ENCODE measurements around the gene LIG3.

Gene LIG3

GRCh38 chr17:35048685-35049379 lies 68.5 kb downstream of the LIG3 start:
- no peaks in the 10 kb centered on the region for H3K9me3 ChIP-seq (replicated peaks; ENCODE audit: low read length)
- H3K4me3 ChIP-seq (ENCODE audit: low read length), result no peak overlapping the region
- H3K36me3 ChIP-seq (ENCODE audit: insufficient read depth, low read length), result no peaks in the 10 kb centered on the region
- no peaks in the 10 kb centered on the region for H3K27me3 ChIP-seq (ENCODE audit: control insufficient read depth, insufficient read depth, low read length)
- H3K4me1 ChIP-seq (ENCODE audit: control insufficient read depth, insufficient read depth, low read length), result peaks cover 42% of the 10 kb centered on the region
- no peak overlapping the region for H3K4me2 ChIP-seq (ENCODE audit: low read length)
- no peak overlapping the region for H3K9ac ChIP-seq (ENCODE audit: low read depth, low read length)

GRCh38 chr17:35050170-35050569 lies 69.9 kb downstream of the LIG3 start:
- Histone ChIP-seq H3K4me3 (ENCODE audit: low read length) (no peak overlapping the region), H3K9me3 (replicated peaks; ENCODE audit: low read length) (no peaks in the 10 kb centered on the region), H3K27me3 (ENCODE audit: control insufficient read depth, insufficient read depth, low read length) (no peaks in the 10 kb centered on the region), H3K9ac (ENCODE audit: low read depth, low read length) (no peak overlapping the region), H3K36me3 (ENCODE audit: insufficient read depth, low read length) (no peaks in the 10 kb centered on the region), H3K4me2 (ENCODE audit: low read length) (no peak overlapping the region), H3K4me1 (ENCODE audit: control insufficient read depth, insufficient read depth, low read length) (peaks cover 42% of the 10 kb centered on the region)

- Histone ChIP-seq H3K4me1 (ENCODE audit: control insufficient read depth, insufficient read depth, low read length) (peaks cover 37% of the 10 kb centered on the region), H3K9me3 (replicated peaks; ENCODE audit: low read length) (no peaks in the 10 kb centered on the region), H3K9ac (ENCODE audit: low read depth, low read length) (no peak overlapping the region), H3K4me2 (ENCODE audit: low read length) (peak overlapping the region; percentile 45), H3K36me3 (ENCODE audit: insufficient read depth, low read length) (no peaks in the 10 kb centered on the region), H3K27me3 (ENCODE audit: control insufficient read depth, insufficient read depth, low read length) (no peaks in the 10 kb centered on the region), H3K4me3 (ENCODE audit: low read length) (no peak overlapping the region)
These were observed 70.9 kb downstream of the LIG3 start for GRCh38 chr17:35051183-35051578.

- H3K9me3 ChIP-seq (replicated peaks; ENCODE audit: low read length), result no peaks in the 10 kb centered on the region
- no peak overlapping the region for H3K4me3 ChIP-seq (ENCODE audit: low read length)
- H3K9ac ChIP-seq (ENCODE audit: low read depth, low read length), result no peak overlapping the region
- H3K27me3 ChIP-seq (ENCODE audit: control insufficient read depth, insufficient read depth, low read length), result no peaks in the 10 kb centered on the region
- no peaks in the 10 kb centered on the region for H3K36me3 ChIP-seq (ENCODE audit: insufficient read depth, low read length)
- H3K4me2 ChIP-seq (ENCODE audit: low read length), result peak overlapping the region; percentile 45
- peaks cover 32% of the 10 kb centered on the region for H3K4me1 ChIP-seq (ENCODE audit: control insufficient read depth, insufficient read depth, low read length)
These were observed 71.4 kb downstream of the LIG3 start for GRCh38 chr17:35051579-35052240.

GRCh38 chr17:35052241-35052610 lies 71.9 kb downstream of the LIG3 start:
- Histone ChIP-seq H3K9me3 (replicated peaks; ENCODE audit: low read length) (no peaks in the 10 kb centered on the region), H3K36me3 (ENCODE audit: insufficient read depth, low read length) (no peaks in the 10 kb centered on the region), H3K9ac (ENCODE audit: low read depth, low read length) (no peak overlapping the region), H3K4me3 (ENCODE audit: low read length) (no peak overlapping the region), H3K4me2 (ENCODE audit: low read length) (peak overlapping the region; percentile 45), H3K4me1 (ENCODE audit: control insufficient read depth, insufficient read depth, low read length) (peaks cover 27% of the 10 kb centered on the region), H3K27me3 (ENCODE audit: control insufficient read depth, insufficient read depth, low read length) (no peaks in the 10 kb centered on the region)

GRCh38 chr17:35052780-35053179 lies 72.5 kb downstream of the LIG3 start:
- Histone ChIP-seq H3K4me1 (ENCODE audit: control insufficient read depth, insufficient read depth, low read length) (peaks cover 26% of the 10 kb centered on the region), H3K27me3 (ENCODE audit: control insufficient read depth, insufficient read depth, low read length) (no peaks in the 10 kb centered on the region), H3K4me2 (ENCODE audit: low read length) (peak overlapping the region; percentile 45), H3K9me3 (replicated peaks; ENCODE audit: low read length) (no peaks in the 10 kb centered on the region), H3K36me3 (ENCODE audit: insufficient read depth, low read length) (no peaks in the 10 kb centered on the region), H3K9ac (ENCODE audit: low read depth, low read length) (no peak overlapping the region), H3K4me3 (ENCODE audit: low read length) (no peak overlapping the region)

GRCh38 chr17:35053204-35053603 lies 72.9 kb downstream of the LIG3 start:
- H3K27me3 ChIP-seq (ENCODE audit: control insufficient read depth, insufficient read depth, low read length), result no peaks in the 10 kb centered on the region
- no peak overlapping the region for H3K4me3 ChIP-seq (ENCODE audit: low read length)
- H3K4me2 ChIP-seq (ENCODE audit: low read length), result no peak overlapping the region
- peaks cover 26% of the 10 kb centered on the region for H3K4me1 ChIP-seq (ENCODE audit: control insufficient read depth, insufficient read depth, low read length)
- no peaks in the 10 kb centered on the region for H3K9me3 ChIP-seq (replicated peaks; ENCODE audit: low read length)
- no peak overlapping the region for H3K9ac ChIP-seq (ENCODE audit: low read depth, low read length)
- no peaks in the 10 kb centered on the region for H3K36me3 ChIP-seq (ENCODE audit: insufficient read depth, low read length)

GRCh38 chr17:35056013-35056412 lies 75.7 kb downstream of the LIG3 start:
- H3K4me2 ChIP-seq (ENCODE audit: low read length), result no peak overlapping the region
- H3K4me1 ChIP-seq (ENCODE audit: control insufficient read depth, insufficient read depth, low read length), result peaks cover 24% of the 10 kb centered on the region
- H3K27me3 ChIP-seq (ENCODE audit: control insufficient read depth, insufficient read depth, low read length), result no peaks in the 10 kb centered on the region
- no peaks in the 10 kb centered on the region for H3K9me3 ChIP-seq (replicated peaks; ENCODE audit: low read length)
- peaks cover 9% of the 10 kb centered on the region for H3K36me3 ChIP-seq (ENCODE audit: insufficient read depth, low read length)
- H3K9ac ChIP-seq (ENCODE audit: low read depth, low read length), result no peak overlapping the region
- no peak overlapping the region for H3K4me3 ChIP-seq (ENCODE audit: low read length)

- H3K4me1 ChIP-seq (ENCODE audit: control insufficient read depth, insufficient read depth, low read length), result peaks cover 11% of the 10 kb centered on the region
- H3K4me3 ChIP-seq (ENCODE audit: low read length), result no peak overlapping the region
- H3K27me3 ChIP-seq (ENCODE audit: control insufficient read depth, insufficient read depth, low read length), result no peaks in the 10 kb centered on the region
- no peaks in the 10 kb centered on the region for H3K9me3 ChIP-seq (replicated peaks; ENCODE audit: low read length)
- no peak overlapping the region for H3K4me2 ChIP-seq (ENCODE audit: low read length)
- peaks cover 14% of the 10 kb centered on the region for H3K36me3 ChIP-seq (ENCODE audit: insufficient read depth, low read length)
- no peak overlapping the region for H3K9ac ChIP-seq (ENCODE audit: low read depth, low read length)
These were observed 77.1 kb downstream of the LIG3 start for GRCh38 chr17:35057332-35057915.
